Endometrial microvascular endothelial cells (primary cell): ENCODE results near the gene ASAP2. TPM values are rescaled to one million over a fixed set of nuclear protein-coding genes. Genes with fewer than 3 reads are reported as not detected.
"Not testable (repeated sequence)": the region's sequence is repeated elsewhere in the genome, so short reads cannot be mapped to it uniquely, and the experiment has no call there.

Experiments used
- in situ Hi-C: cut with HindIII; loops from 2 replicates; pipeline ENCODE4 v1.10.0; 2017; ENCODE audit warnings: low sequenced_read_pairs, low pct_unique_long_range_greater_than_20kb; ENCODE audit errors: inconsistent ontology term
- total RNA-seq: library from RNA; depleted of rRNA; stranded (reverse); fragments of >200 nt; gene quantifications from one replicate; pipeline ENCODE4 v1.2.3, GENCODE V29; 2015; ENCODE audit errors: inconsistent ontology term

ASAP2 gene
- total RNA-seq, 1 donor from 2014 or later, result 26.4 TPM

GRCh38 chr2:9398251-9398650, 191.6 kb downstream of the ASAP2 start:
- in situ Hi-C loops, result not testable (repeated sequence)

GRCh38 chr2:9398881-9399780, 192.5 kb downstream of the ASAP2 start:
- in situ Hi-C loops, result no loop called here

GRCh38 chr2:9400268-9401058, 193.9 kb downstream of the ASAP2 start:
- in situ Hi-C loops, result no loop called here

- in situ Hi-C loops, result no loop called here
These were observed 194.5 kb downstream of the ASAP2 start for GRCh38 chr2:9401059-9401547.

- in situ Hi-C loops, result no loop called here
These were observed 195.2 kb downstream of the ASAP2 start for GRCh38 chr2:9401646-9402371.

GRCh38 chr2:9403924-9404323, 197.3 kb downstream of the ASAP2 start:
- in situ Hi-C loops, result no loop called here

- in situ Hi-C loops, result no loop called here
These were observed 197.8 kb downstream of the ASAP2 start for GRCh38 chr2:9404451-9404850.

- in situ Hi-C loops, result no loop called here
These were observed 199.0 kb downstream of the ASAP2 start for GRCh38 chr2:9405636-9406035.

- in situ Hi-C loops, result no loop called here
These were observed 200.1 kb downstream of the ASAP2 start for GRCh38 chr2:9406529-9407362.

- in situ Hi-C loops, result no loop called here
These were observed 200.8 kb downstream of the ASAP2 start for GRCh38 chr2:9407363-9407811.

GRCh38 chr2:9408641-9409151, 202.1 kb downstream of the ASAP2 start:
- in situ Hi-C loops, result no loop called here

GRCh38 chr2:9410108-9410507, 203.5 kb downstream of the ASAP2 start:
- in situ Hi-C loops, result no loop called here

GRCh38 chr2:9412781-9413180, 206.2 kb downstream of the ASAP2 start:
- in situ Hi-C loops, result no loop called here

GRCh38 chr2:9415516-9416169, 209.0 kb downstream of the ASAP2 start:
- in situ Hi-C loops, result no loop called here

GRCh38 chr2:9416267-9416961, 209.8 kb downstream of the ASAP2 start:
- in situ Hi-C loops, result no loop called here

GRCh38 chr2:9416962-9417316, 210.3 kb downstream of the ASAP2 start:
- in situ Hi-C loops, result no loop called here

- in situ Hi-C loops, result no loop called here
These were observed 211.1 kb downstream of the ASAP2 start for GRCh38 chr2:9417725-9418124.
